ACC112 (cell line): Measurements from ENCODE around the gene BCAP29.
"Not testable (repeated sequence)": the region's sequence is repeated elsewhere in the genome, so short reads cannot be mapped to it uniquely, and the experiment has no call there.

ENCODE experiments used
- H2AFZ ChIP-seq: fragments of 200-600 bp; sonication (generic); one replicate; pipeline ENCODE4 v1.6.0; 2017; ENCODE audit warnings: antibody characterized with exemption, low read length; ENCODE audit not compliant: unreplicated experiment
- H3K27ac ChIP-seq: fragments of 200-600 bp; sonication (generic); 2 replicates; pipeline ENCODE4 v1.5.1; 2014; ENCODE audit warnings: low read depth, mild to moderate bottlenecking, antibody characterized with exemption, low read length, moderate library complexity
- H3K27me3 ChIP-seq: fragments of 200-600 bp; sonication (generic); 2 replicates; pipeline ENCODE4 v1.6.1; 2014; ENCODE audit warnings: mild to moderate bottlenecking, antibody characterized with exemption, low read length, moderate library complexity, mixed read lengths; ENCODE audit not compliant: insufficient read depth
- H3K36me3 ChIP-seq: fragments of 200-600 bp; sonication (generic); 2 replicates; pipeline ENCODE4 v1.6.1; 2016; ENCODE audit warnings: mild to moderate bottlenecking, antibody characterized with exemption, low read length, moderate library complexity, mixed read lengths; ENCODE audit not compliant: insufficient read depth
- H3K4me1 ChIP-seq: fragments of 200-600 bp; sonication (generic); one replicate; pipeline ENCODE4 v1.6.1; 2016; ENCODE audit warnings: low read length, mixed read lengths; ENCODE audit not compliant: insufficient read depth, unreplicated experiment, control insufficient read depth
- H3K4me3 ChIP-seq: fragments of 200-600 bp; sonication (generic); 2 replicates; pipeline ENCODE4 v1.5.1; 2014; ENCODE audit warnings: mild to moderate bottlenecking, low read depth, low read length
- H3K79me2 ChIP-seq: fragments of 200-600 bp; sonication (generic); one replicate; pipeline ENCODE4 v1.6.0; 2016; ENCODE audit warnings: low read length; ENCODE audit not compliant: control insufficient read depth, unreplicated experiment, insufficient read depth

The BCAP29 gene

DNA sequence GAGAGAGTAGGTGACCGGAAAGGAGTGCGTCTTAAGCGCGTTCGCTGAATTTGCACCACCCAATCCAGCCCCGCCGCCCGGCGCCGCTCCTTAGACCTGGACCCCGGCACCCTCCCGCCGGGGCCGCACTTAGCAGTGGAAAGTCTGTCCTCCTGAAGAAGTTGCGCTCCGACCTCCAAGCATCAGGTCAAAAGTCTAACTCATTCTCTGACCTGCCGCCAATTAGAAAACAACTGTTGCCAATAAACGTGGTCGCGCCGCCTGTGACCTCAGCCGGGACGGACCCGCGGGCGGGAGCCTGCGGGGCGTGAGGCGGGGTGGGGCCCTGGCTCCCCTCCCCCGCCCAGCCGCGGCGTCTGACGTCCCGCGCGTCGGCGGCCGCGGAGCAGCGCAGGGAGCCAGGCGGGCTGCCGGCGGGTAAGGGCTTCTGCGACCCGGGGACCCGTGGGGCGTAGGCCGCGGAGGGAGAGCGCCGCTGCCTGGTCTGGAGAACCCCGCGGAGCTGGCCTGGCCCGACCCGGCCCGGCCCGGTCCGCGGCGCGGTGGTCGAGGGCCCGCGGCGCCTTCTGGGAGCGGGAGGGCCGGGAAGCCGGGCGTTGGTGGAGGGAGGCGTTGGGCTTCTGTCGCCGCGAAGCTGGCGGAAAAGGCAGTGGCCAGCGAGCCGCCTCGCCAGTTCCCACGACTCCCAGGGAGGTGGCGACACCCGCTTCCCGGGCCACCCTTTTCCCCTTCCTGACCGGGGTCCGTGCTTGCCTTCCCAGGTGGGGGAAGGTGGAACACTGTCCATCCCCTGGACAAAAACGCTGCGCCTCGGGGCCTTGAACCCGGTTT lies at the start of gene BCAP29:
Gene BCAP29, plus strand, starts transcription at position 362 of the 831 bp plus-strand sequence. CDS start 527 bp downstream, outside the sequence.
- peaks cover 14% of the 10 kb centered on the region for H3K4me1 ChIP-seq
- peak within 1 kb of the TSS; percentile 93 for H2AFZ ChIP-seq
- H3K79me2 ChIP-seq: peaks cover 33% of the 10 kb centered on the region
- H3K4me3 ChIP-seq: peak within 1 kb of the TSS; percentile 99
- H3K27ac ChIP-seq: peak within 1 kb of the TSS; percentile 63
- no peaks in the 10 kb centered on the region for H3K27me3 ChIP-seq
- H3K36me3 ChIP-seq: peaks cover 11% of the 10 kb centered on the region

DNA sequence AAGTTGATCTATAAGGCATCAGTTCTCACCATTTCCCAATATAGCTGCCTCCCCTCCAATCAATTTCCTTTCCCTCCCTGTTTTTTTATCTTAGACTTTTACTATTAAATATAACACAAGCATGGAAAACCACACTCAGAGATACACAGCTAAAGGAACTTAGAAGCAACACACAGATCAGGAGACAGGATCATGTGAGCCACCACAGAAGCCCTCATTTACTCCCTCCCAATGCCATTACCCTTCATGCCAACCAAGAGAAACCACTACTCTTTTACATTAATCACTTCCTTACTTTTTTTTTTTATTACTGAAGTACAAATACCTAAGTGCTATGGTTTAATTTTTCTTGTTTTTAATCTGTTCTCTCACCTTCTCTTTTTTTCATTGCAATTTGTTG lies 49.3 kb upstream of the BCAP29 start:
- peaks cover 6% of the 10 kb centered on the region for H3K4me1 ChIP-seq
- H3K36me3 ChIP-seq: no peaks in the 10 kb centered on the region
- no peaks in the 10 kb centered on the region for H3K27me3 ChIP-seq
- H3K4me3 ChIP-seq: no peak overlapping the region
- H3K27ac ChIP-seq: no peak overlapping the region
- no peak overlapping the region for H2AFZ ChIP-seq
- no peaks in the 10 kb centered on the region for H3K79me2 ChIP-seq

GRCh38 chr7:107534139-107534538 lies 45.9 kb upstream of the BCAP29 start:
- Histone ChIP-seq H3K27me3 (no peaks in the 10 kb centered on the region), H3K27ac (no peak overlapping the region), H3K36me3 (no peaks in the 10 kb centered on the region), H3K4me3 (no peak overlapping the region), H2AFZ (no peak overlapping the region), H3K4me1 (no peaks in the 10 kb centered on the region), H3K79me2 (no peaks in the 10 kb centered on the region)

DNA sequence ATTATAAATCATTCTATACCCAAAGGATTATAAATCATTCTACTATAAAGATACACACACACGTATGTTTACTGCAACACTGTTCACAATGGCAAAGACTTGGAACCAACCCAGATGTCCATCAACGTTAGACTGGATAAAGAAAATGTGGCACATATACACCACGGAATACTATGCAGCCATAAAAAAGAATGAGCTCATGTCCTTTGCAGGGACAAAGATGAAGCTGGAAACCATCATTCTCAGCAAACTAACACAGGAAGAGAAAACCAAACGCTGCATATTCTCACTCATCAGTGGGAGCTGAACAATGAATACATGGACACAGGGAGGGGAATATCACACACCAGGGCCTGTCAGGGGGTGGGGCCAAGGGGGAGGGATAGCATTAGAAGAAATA lies 42.8 kb upstream of the BCAP29 start:
- H3K4me3 ChIP-seq, H3K4me1 ChIP-seq, H3K27me3 ChIP-seq, H3K36me3 ChIP-seq, H3K79me2 ChIP-seq, H3K27ac ChIP-seq, H2AFZ ChIP-seq: not testable (repeated sequence)

DNA sequence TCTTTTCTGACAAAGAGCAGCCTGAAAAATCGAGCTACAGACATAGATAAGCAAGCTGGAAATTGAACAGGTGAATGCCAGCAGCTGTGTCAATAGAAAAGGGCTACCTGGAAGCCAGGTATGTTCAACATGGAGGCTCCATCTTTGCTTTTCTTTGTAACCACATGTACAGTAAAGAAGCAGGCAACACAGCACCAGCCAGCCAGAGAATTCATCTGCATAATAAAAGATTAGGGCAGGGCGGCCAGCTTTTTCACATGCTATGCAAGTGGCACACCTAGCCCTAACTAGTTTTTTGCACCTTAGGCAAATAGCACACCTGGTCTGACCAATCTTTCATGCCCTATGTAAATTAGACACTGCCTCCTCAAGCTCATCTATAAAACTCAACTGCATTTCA lies 42.0 kb upstream of the BCAP29 start:
- no peak overlapping the region for H3K4me3 ChIP-seq
- no peaks in the 10 kb centered on the region for H3K4me1 ChIP-seq
- no peak overlapping the region for H3K27ac ChIP-seq
- no peaks in the 10 kb centered on the region for H3K79me2 ChIP-seq
- no peaks in the 10 kb centered on the region for H3K36me3 ChIP-seq
- H3K27me3 ChIP-seq: no peaks in the 10 kb centered on the region
- H2AFZ ChIP-seq: no peak overlapping the region

GRCh38 chr7:107543338-107543993 lies 36.6 kb upstream of the BCAP29 start:
- Histone ChIP-seq H3K36me3 (peaks cover 27% of the 10 kb centered on the region), H3K27ac (no peak overlapping the region), H3K79me2 (peaks cover 3% of the 10 kb centered on the region), H3K4me1 (no peaks in the 10 kb centered on the region), H3K27me3 (no peaks in the 10 kb centered on the region), H2AFZ (no peak overlapping the region), H3K4me3 (no peak overlapping the region)

DNA sequence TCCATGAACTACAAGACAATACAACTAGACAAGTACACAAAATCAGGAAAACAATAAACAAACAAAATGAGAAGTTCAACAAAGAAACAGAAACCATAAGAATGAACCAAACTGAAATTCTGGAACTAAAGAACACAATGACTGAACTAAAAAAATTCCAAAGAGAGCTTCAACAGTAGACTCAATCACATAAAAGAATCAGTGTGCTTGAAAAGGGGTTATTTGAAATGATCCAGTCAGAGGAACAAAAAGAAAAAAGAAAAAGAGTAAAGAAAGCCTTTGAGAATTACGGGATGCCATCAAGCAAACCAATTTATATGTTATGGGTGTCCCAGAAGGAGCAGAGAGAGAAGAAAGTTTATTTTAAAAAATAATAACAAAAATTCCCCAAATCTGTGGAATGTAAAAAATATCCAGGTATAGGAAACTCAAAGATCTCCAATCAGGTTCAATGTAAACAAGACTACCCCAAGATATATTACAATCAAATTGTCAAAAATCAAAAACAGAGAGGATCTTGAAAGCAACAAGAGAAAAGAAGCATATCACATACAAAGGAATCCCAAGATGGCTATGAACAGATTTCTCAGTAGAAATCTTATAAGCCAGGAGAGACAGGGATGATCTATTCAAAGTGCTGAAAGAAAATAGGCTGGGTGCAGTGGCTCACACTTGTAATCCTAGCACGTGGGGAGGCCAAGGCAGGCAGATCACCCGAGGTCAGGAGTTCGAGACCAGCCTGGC lies 35.0 kb upstream of the BCAP29 start:
- Histone ChIP-seq H3K4me1 (no peaks in the 10 kb centered on the region), H3K27me3 (no peaks in the 10 kb centered on the region), H2AFZ (no peak overlapping the region), H3K27ac (no peak overlapping the region), H3K79me2 (peaks cover 3% of the 10 kb centered on the region), H3K4me3 (no peak overlapping the region), H3K36me3 (peaks cover 27% of the 10 kb centered on the region)

DNA sequence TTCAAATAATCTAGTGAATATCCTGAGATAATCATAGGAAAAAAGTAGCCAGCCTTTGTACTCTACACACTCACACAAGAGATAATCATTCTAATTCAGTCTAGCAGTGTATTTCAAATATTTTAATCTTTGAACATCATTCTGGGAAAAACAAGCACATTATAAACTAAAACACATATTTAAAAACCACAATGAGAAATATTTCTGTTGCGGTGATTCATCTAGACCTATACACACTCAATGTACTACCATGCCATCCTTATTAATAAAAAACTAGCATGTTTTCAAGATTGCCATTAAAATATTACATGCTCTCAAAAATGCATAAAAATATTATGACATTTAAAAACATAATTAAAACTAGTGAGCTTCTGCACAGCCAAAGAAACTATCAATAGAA lies 28.1 kb upstream of the BCAP29 start:
- no peak overlapping the region for H3K27ac ChIP-seq
- no peaks in the 10 kb centered on the region for H3K27me3 ChIP-seq
- peaks cover 14% of the 10 kb centered on the region; the same call in 1 of the 2 replicates for H3K36me3 ChIP-seq
- no peak overlapping the region for H2AFZ ChIP-seq
- H3K4me1 ChIP-seq: no peaks in the 10 kb centered on the region
- peaks cover 5% of the 10 kb centered on the region for H3K79me2 ChIP-seq
- H3K4me3 ChIP-seq: no peak overlapping the region

GRCh38 chr7:107555893-107556292 lies 24.2 kb upstream of the BCAP29 start:
- H3K4me3 ChIP-seq: no peak overlapping the region
- H3K4me1 ChIP-seq: peaks cover 15% of the 10 kb centered on the region
- peaks cover 8% of the 10 kb centered on the region; the same call in 1 of the 2 replicates for H3K36me3 ChIP-seq
- H2AFZ ChIP-seq: no peak overlapping the region
- H3K27ac ChIP-seq: no peak overlapping the region
- H3K27me3 ChIP-seq: no peaks in the 10 kb centered on the region
- peaks cover 25% of the 10 kb centered on the region for H3K79me2 ChIP-seq

GRCh38 chr7:107559864-107560263 lies 20.2 kb upstream of the BCAP29 start:
- H3K79me2 ChIP-seq: peaks cover 44% of the 10 kb centered on the region

More at GRCh38 chr7:107559864-107560263, 20.2 kb upstream of the BCAP29 start:
- H3K4me3 ChIP-seq: peak overlapping the region; percentile 8; the same call in 1 of the 2 replicates
- no peaks in the 10 kb centered on the region for H3K36me3 ChIP-seq
- H3K27ac ChIP-seq: peak overlapping the region; percentile 38
- no peaks in the 10 kb centered on the region for H3K27me3 ChIP-seq
- no peak overlapping the region for H2AFZ ChIP-seq
- peaks cover 27% of the 10 kb centered on the region for H3K4me1 ChIP-seq
